ENCODE measurements around the gene OTULIN.

The OTULIN gene

DNA sequence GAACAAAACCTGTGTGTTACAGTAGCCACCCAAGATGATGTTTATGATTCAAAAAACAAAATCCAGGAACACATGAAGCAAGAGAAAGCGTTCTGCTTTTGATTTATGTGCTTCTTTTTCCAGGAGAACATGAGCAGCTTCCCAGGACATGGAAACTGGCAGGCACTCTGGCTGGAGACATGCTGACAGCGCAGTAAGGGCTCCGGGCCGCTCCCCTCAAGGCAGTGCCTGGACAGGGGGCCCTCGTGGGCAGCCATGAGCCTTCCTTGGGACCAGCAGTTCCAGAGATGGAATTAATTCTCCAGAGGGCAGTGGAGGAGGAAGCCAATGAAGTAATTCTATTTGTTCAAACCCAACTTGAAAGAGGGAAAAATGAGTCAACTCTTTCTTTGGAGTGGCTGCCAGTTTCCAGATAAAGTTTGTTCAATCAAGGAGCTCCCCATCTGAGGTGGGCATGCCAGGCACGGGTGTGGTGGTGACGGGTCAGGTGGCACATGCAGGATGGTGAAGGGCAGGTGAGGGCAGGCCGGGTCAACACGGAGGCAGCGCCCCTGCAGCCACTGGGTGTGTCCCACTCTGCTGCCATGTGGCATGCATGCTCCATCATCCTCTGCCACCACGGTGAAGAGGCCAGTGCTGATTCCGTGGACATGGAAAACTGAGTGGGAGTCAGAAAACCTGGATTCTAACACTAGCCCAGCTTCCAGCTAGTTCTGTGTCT lies 83.8 kb downstream of the OTULIN start:
- no peak overlapping the region for H3K4me3 ChIP-seq (ENCODE audit: low read depth, low read length)
- TF ChIP-seq, protein P1, sequence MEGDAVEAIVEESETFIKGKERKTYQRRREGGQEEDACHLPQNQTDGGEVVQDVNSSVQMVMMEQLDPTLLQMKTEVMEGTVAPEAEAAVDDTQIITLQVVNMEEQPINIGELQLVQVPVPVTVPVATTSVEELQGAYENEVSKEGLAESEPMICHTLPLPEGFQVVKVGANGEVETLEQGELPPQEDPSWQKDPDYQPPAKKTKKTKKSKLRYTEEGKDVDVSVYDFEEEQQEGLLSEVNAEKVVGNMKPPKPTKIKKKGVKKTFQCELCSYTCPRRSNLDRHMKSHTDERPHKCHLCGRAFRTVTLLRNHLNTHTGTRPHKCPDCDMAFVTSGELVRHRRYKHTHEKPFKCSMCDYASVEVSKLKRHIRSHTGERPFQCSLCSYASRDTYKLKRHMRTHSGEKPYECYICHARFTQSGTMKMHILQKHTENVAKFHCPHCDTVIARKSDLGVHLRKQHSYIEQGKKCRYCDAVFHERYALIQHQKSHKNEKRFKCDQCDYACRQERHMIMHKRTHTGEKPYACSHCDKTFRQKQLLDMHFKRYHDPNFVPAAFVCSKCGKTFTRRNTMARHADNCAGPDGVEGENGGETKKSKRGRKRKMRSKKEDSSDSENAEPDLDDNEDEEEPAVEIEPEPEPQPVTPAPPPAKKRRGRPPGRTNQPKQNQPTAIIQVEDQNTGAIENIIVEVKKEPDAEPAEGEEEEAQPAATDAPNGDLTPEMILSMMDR (IDR thresholded peaks at IDR 0.05; ENCODE audit: control insufficient read depth, extremely low read depth, insufficient read depth): no peak
- no peak for DNase-seq (ENCODE audit: low read depth)

Measured in LNCaP clone FGC (cell line).